Astrocyte (in vitro differentiated cells and primary cell): ENCODE data around the gene NXPE4.

Source experiments
- EZH2 ChIP-seq: IDR thresholded peaks from 2 replicates; pipeline ENCODE4 v1.6.1; 2012; ENCODE audit warnings: mild to moderate bottlenecking, low read length, inconsistent platforms; ENCODE audit not compliant: insufficient read depth
- TF ChIP-seq, protein P1 (sequence below): IDR thresholded peaks from 2 replicates; pipeline ENCODE4 v1.5.1; 2011; ENCODE audit warnings: low read depth, mild to moderate bottlenecking, inconsistent platforms, low read length, moderate library complexity; ENCODE audit not compliant: insufficient read depth

DNA sequence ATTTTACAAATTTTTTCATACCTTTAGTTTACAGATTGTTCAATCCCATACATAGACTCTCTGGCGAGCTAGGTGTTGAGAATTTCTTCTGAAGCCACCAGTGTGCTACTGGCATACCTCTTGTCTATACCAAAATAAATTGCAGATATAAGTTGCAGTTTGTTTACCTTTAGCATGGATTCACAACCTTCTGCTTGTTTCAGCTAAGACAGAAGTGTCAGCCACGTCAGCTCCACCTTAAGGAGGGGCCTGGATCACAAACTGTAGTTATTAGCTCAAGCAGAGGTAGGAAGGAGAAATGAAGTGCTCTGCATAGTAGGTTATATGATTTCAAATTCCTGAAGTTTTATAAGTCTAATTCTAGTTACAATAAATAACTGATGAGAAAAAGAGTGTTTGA, at the start of gene NXPE4:
- TF ChIP-seq, protein P1, sequence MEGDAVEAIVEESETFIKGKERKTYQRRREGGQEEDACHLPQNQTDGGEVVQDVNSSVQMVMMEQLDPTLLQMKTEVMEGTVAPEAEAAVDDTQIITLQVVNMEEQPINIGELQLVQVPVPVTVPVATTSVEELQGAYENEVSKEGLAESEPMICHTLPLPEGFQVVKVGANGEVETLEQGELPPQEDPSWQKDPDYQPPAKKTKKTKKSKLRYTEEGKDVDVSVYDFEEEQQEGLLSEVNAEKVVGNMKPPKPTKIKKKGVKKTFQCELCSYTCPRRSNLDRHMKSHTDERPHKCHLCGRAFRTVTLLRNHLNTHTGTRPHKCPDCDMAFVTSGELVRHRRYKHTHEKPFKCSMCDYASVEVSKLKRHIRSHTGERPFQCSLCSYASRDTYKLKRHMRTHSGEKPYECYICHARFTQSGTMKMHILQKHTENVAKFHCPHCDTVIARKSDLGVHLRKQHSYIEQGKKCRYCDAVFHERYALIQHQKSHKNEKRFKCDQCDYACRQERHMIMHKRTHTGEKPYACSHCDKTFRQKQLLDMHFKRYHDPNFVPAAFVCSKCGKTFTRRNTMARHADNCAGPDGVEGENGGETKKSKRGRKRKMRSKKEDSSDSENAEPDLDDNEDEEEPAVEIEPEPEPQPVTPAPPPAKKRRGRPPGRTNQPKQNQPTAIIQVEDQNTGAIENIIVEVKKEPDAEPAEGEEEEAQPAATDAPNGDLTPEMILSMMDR, result no peak
- TF ChIP-seq EZH2, result no peak
